Panc1 (cell line): ENCODE data around the gene CHCHD3. TPM values are rescaled to one million over a fixed set of nuclear protein-coding genes. Genes with fewer than 3 reads are reported as not detected.

Experiments used
- ATAC-seq: fragments of 200-7000 bp; cut with Tn5 transposase; 2 replicates; pipeline ENCODE4 v1.9.1; 2020; ENCODE audit warnings: mild to moderate bottlenecking, moderate library complexity
- BruUV-seq: library from RNA; stranded (reverse); fragments of 400-500 nt; replicated peaks from 2 replicates; lab custom pipeline; 2021; lab: Mats Ljungman, UMichigan
- CTCF ChIA-PET: fragments of 300-600 bp; sonication (Branson Sonifier 250); formaldehyde crosslinking; loops from one replicate; lab custom pipeline; 2022; ENCODE audit warnings: antibody characterized with exemption; lab: Charles Lee
- POLR2A ChIA-PET: fragments of 300-600 bp; sonication (Branson Sonifier 250); formaldehyde crosslinking; loops from one replicate; lab custom pipeline; 2022; ENCODE audit warnings: antibody characterized with exemption; lab: Charles Lee
- DNase-seq: peaks from one replicate; pipeline ENCODE4 v3.0.0-alpha.2; 2010; ENCODE audit warnings: low read depth, low spot score
- H3K27ac ChIP-seq: 2 replicates; pipeline ENCODE4 v1.5.1; 2011; ENCODE audit warnings: mild to moderate bottlenecking, low read length, inconsistent platforms
- H3K27me3 ChIP-seq: fragments of 200-500 bp; sonication (Bioruptor generic); 2 replicates; pipeline ENCODE4 v1.6.0; 2014; ENCODE audit warnings: low read length, inconsistent platforms; ENCODE audit not compliant: control insufficient read depth, insufficient read depth
- H3K36me3 ChIP-seq: fragments of 200-500 bp; sonication (Bioruptor generic); 2 replicates; pipeline ENCODE4 v1.5.1; 2014; ENCODE audit warnings: inconsistent platforms, mild to moderate bottlenecking, low read length, moderate library complexity; ENCODE audit not compliant: control insufficient read depth, insufficient read depth
- H3K4me1 ChIP-seq: 2 replicates; pipeline ENCODE4 v1.5.1; 2011; ENCODE audit warnings: inconsistent platforms, mild to moderate bottlenecking, low read length, moderate library complexity; ENCODE audit not compliant: control insufficient read depth, insufficient read depth
- H3K4me3 ChIP-seq, 2 experiments: 2 replicates each; pipeline ENCODE4 v1.5.1; 2011 to 2012; ENCODE audit warnings: low read depth in 2 of 2, low read length in 2 of 2, mild to moderate bottlenecking in 2 of 2, inconsistent platforms in 1 of 2, moderate library complexity in 1 of 2
- H3K9me3 ChIP-seq: fragments of 200-500 bp; sonication (Bioruptor generic); 2 replicates; pipeline ENCODE4 v1.5.1; 2014; ENCODE audit warnings: low read depth, mild to moderate bottlenecking, inconsistent platforms, low read length, moderate library complexity; ENCODE audit not compliant: control insufficient read depth, insufficient read depth
- CTCF ChIP-seq: fragments of 450-650 bp; IDR thresholded peaks from 2 replicates; pipeline ENCODE4 v1.5.1; 2017; ENCODE audit warnings: mild to moderate bottlenecking
- POLR2AphosphoS5 ChIP-seq: IDR thresholded peaks from 2 replicates; pipeline ENCODE4 v1.6.1; 2012; ENCODE audit warnings: mild to moderate bottlenecking, low read depth, low read length, moderate library complexity
- REST ChIP-seq, 2 experiments: IDR thresholded peaks; 2 replicates each; pipeline ENCODE4 v1.6.1; 2011 to 2012; ENCODE audit warnings: low read depth in 2 of 2, control low read depth in 1 of 2, low read length in 1 of 2, mild to moderate bottlenecking in 1 of 2, moderate library complexity in 1 of 2; ENCODE audit not compliant: insufficient read depth in 1 of 2
- SIN3A ChIP-seq: IDR thresholded peaks from 2 replicates; pipeline ENCODE4 v1.6.1; 2012; ENCODE audit warnings: low read depth, mild to moderate bottlenecking, low read length, moderate library complexity, borderline replicate concordance; ENCODE audit not compliant: insufficient read depth
- TCF7L2 ChIP-seq: IDR thresholded peaks from 2 replicates; pipeline ENCODE4 v1.6.1; 2011; ENCODE audit warnings: mild to moderate bottlenecking, low read depth, low read length, inconsistent platforms
- in situ Hi-C: cut with HindIII; loops from 2 replicates; pipeline ENCODE4 v1.10.0; 2016; ENCODE audit warnings: low sequenced_read_pairs, low pct_unique_long_range_greater_than_20kb
- intact Hi-C: fragments of 100-400 bp; cut with micrococcal nuclease; formaldehyde crosslinking; loops from one replicate; pipeline ENCODE4 v1.10.0; 2022; ENCODE audit not compliant: unreplicated experiment
- total RNA-seq: library from RNA; stranded (reverse); gene quantifications from one replicate; pipeline ENCODE4 v1.2.1, GENCODE V29; 2021; ENCODE audit not compliant: unreplicated experiment

Gene CHCHD3
- total RNA-seq, 1 experiment from 2014 or later = 109 TPM

- H3K4me3 ChIP-seq = no peak overlapping the region
- H3K4me1 ChIP-seq = no peaks in the 10 kb centered on the region
- in situ Hi-C loops = no loop called here
- POLR2A ChIA-PET = no interaction called here
- H3K9me3 ChIP-seq = no peaks in the 10 kb centered on the region
- no peak for DNase-seq
- H3K36me3 ChIP-seq = no peaks in the 10 kb centered on the region
- TF ChIP-seq SIN3A (no peak), POLR2AphosphoS5 (no peak), REST (IDR thresholded peaks at IDR 0.05; ENCODE audit: insufficient read depth in 1 of 2, low read depth in 2 of 2, low read length in 1 of 2) (no peak), CTCF (no peak), TCF7L2 (no peak)
- ATAC-seq = no peak
- no peak overlapping the region for H3K27ac ChIP-seq
- peaks cover 25% of the 10 kb centered on the region for H3K27me3 ChIP-seq
- intact Hi-C loops = no loop called here
- CTCF ChIA-PET = no interaction called here
- BruUV-seq = no TSS peak
Observed at GRCh38 chr7:133112335-133112734, 30.4 kb upstream of the CHCHD3 start.

- no peak overlapping the region for H3K4me3 ChIP-seq
- peaks cover 13% of the 10 kb centered on the region; the same call in 1 of the 2 replicates for H3K27me3 ChIP-seq
- ATAC-seq (no peak), DNase-seq (no peak)
- in situ Hi-C loops (no loop called here), intact Hi-C loops (no loop called here)
- no TSS peak for BruUV-seq
- no peaks in the 10 kb centered on the region for H3K9me3 ChIP-seq
- no peak overlapping the region for H3K27ac ChIP-seq
- H3K36me3 ChIP-seq = no peaks in the 10 kb centered on the region
- ChIA-PET POLR2A (no interaction called here), CTCF (no interaction called here)
- no peak for TF ChIP-seq REST (IDR thresholded peaks at IDR 0.05; ENCODE audit: insufficient read depth in 1 of 2, low read depth in 2 of 2, low read length in 1 of 2)
- no peak for TF ChIP-seq POLR2AphosphoS5
- no peak for TF ChIP-seq TCF7L2
- no peak for TF ChIP-seq SIN3A
- no peak for TF ChIP-seq CTCF
- no peaks in the 10 kb centered on the region for H3K4me1 ChIP-seq
Observed at GRCh38 chr7:133110312-133110711, 28.4 kb upstream of the CHCHD3 start.
